Measurements from ENCODE around the gene ITIH3.

The ITIH3 gene

GRCh38 chr3:52845691-52846431, 51.3 kb downstream of the ITIH3 start:
- peak; percentile 24 for DNase-seq

- DNase-seq = no peak
These were observed 51.9 kb downstream of the ITIH3 start for GRCh38 chr3:52846432-52846965.

- DNase-seq = no peak
These were observed 52.6 kb downstream of the ITIH3 start for GRCh38 chr3:52847241-52847640.

- no peak for DNase-seq
These were observed 53.1 kb downstream of the ITIH3 start for GRCh38 chr3:52847726-52848125.

- no peak for DNase-seq
These were observed 54.0 kb downstream of the ITIH3 start for GRCh38 chr3:52848617-52849016.

- no peak for DNase-seq
These were observed 55.1 kb downstream of the ITIH3 start for GRCh38 chr3:52849656-52850055.

- DNase-seq = peak; percentile 42
These were observed 56.8 kb downstream of the ITIH3 start for GRCh38 chr3:52851348-52851747.

- DNase-seq = no peak
These were observed 57.8 kb downstream of the ITIH3 start for GRCh38 chr3:52852419-52852818.

- no peak for DNase-seq
These were observed 59.4 kb downstream of the ITIH3 start for GRCh38 chr3:52854013-52854412.

GRCh38 chr3:52856666-52857065, 62.1 kb downstream of the ITIH3 start:
- no peak for DNase-seq

- no peak for DNase-seq
These were observed 62.5 kb downstream of the ITIH3 start for GRCh38 chr3:52857133-52857532.

GRCh38 chr3:52857864-52858263, 63.3 kb downstream of the ITIH3 start:
- DNase-seq = no peak
